ENCODE results near the gene ABCF2.

ABCF2 gene

DNA sequence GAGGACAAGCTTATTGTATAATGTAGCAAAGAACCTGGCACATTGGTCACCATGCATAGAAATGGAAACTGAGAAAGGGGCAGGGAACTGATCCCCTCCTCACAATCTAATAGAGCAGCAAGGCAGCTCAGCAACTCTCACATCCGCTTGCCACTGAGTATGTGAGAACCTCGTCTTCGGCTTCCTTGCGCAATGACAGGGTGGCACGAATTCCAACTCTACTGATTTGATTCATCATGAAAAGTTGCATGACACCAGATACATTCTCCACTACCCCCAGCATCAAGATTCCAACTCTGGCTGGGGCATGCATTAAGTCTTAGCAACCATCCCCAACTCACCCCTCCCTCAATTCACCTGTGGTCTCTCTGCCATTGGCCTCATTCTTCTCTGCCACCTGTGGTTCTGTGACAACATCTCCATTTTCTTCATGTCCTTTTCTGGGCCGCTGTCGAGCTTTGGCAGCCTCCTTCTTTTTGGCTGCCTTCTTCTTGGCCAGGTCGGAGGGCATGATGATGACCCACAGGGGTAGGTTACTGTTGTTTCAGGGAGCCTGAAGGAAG is 976 bp downstream of the ABCF2 start:
- DNase-seq (ENCODE audit: low spot score) = no peak

DNA sequence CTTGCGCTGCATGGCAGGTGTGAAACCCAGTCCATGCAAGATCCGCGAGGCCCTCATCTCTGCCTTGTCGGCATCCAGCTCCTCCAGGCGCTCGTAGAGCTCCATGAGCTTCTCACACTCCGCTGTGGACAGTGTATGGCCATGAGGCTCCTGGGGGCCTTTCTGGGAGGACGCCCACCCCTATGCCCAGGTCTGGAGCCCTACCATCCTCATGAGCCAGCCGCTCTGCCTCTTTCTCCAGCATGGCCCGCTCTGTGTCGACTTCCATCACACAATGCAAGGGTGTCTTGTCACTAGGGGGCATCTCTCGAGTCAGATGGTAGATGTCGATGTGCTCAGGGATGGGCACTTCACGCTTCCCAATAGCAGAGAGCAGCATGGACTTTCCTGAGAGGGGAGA is 3.3 kb downstream of the ABCF2 start:
- DNase-seq (ENCODE audit: low spot score) = no peak

DNA sequence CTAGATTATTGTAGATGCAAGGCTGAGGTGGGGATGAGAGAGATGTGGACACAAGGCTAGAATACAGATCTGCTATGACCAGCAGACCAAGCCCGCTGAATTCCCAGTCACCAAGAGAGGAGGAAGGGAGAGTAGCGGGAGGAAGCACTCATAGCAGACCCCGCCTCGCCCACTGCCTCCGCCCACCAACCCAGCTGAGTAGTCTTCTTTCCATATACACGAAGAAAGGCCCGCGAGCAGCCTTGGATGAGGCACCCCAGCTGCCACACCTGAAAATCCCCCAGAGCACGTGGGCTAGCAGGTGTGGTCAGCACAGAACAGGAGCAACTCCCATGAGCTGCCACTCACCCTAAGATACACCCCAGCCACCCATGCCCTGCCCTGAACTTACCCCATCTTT is 8.8 kb downstream of the ABCF2 start:
- no peak for DNase-seq (ENCODE audit: low spot score)

DNA sequence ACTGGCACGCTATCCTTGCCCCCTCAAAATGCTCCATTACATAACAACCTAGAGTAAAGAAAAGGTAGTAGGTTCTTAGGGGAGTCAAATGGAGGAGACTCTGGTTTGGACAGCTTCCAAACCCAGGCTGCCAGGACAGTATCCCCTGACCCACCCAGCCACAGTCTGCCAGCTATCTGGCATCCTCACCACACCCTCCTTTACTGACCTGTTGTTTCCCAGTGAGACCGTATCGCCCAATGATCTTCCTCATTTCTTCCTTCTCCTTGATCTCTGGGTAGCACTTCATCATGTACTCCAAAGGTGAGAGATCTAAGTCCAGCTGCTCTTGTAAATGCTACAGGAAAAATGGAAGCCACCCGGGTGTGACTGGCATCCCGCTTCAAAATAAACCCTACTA is 11.6 kb downstream of the ABCF2 start:
- no peak for DNase-seq (ENCODE audit: low spot score)

DNA sequence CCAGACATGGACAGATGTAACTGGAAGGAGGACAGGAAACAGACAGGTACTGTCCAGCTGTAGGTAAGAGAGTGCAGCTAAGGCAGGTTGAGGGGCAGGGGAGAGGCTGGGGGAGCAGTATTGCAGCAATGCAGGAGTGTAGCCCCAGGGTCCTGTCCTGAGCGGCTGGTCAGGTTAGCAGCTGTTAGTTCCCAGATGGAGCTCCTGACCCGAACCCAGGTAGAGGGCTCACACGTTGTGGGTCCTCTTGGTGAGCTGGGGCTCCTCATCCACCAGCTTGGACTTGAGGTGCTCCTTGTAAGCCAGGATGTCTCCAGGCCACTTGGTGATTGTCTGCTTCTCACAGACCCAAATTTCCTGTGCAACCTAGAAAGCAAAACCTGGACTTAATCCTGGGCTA is 13.2 kb downstream of the ABCF2 start:
- DNase-seq (ENCODE audit: low spot score) = no peak

DNA sequence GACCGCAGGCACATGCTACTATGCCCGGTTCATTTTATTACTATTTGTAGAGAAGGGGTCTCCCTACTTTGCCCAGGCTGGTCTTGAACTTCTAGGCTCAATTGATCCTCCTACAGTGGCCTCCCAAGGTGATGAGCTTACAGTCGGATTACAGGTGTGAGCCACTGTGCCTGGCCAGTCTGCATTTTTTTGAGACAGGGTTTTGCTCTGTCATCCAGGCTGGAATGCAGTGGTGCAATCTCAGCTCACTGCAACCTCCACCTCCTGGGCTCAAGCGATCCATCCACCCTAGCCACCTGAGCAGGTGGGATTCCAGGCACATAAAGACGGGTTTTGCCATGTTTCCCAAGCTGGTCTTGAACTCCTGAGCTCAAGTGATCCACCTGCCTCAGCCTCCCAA is 14.4 kb downstream of the ABCF2 start:
- no peak for DNase-seq (ENCODE audit: low spot score)

DNA sequence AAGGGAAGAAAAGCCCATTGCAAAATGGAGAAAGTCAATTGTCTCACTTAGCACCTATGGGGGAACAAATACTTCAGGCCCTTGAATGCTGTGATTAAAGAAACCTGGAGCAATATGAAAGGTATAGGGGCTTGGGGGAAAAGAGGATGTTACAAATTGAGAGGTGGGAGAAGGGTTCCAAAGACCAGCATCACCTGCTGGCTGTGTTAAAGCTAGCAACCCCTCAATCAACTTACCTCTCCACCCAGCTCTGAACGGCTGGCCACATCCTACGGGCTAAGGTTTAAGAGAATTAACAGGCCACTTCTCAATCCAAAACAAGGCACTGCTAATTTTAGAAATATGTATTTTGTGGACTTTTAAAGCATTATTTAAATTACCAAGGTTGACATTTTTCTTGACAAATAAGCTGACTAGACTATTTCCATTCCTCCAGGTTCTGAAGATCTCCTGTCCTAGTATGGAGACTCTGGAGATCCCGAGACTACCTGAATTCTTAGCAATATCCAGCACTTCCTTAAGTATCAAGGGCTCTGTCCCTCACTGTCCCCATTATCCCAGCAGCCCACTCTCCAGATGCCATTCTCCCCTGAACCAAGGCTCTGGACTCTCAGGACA is 15.7 kb downstream of the ABCF2 start:
- no peak for DNase-seq (ENCODE audit: low spot score)

DNA sequence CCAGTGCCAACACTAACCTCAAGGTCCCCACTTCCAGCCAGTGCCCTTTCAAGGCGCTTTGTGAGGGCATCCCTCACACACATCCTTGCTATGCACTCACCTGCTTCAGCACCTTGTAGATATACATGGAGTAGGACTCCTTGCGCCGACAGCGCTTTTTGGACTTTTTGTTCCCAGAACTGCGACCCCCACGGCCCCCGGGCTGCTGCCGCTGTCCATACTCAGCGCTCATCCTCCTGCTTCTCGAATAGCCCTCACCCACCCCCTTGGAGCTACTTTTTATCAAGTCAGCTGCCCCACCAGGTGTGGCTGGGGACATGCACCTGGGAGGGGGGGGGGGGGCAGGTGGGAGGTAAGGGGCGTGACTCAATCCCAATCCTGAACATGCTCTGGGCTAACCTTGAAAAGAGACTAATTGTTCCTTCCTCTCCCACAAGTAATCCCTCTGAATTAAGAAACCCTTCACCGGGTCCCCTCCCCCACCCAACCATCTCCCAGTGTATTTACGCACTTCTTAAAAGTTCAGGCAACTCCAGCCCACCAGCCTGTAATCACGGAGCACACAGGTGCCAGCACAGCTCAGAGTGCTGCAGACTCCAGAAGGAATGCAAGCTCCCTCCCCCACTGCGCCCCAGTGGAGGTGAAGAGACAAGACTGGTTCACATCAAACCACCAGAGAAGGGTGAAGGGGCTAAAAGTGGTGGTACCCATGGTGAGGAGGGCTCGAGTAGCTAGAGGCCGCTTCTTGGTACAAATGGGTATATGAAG is 16.7 kb downstream of the ABCF2 start, which contains the start of gene H2BK1:
Gene H2BK1 (minus strand): TSS at position 402 of the 768 bp plus-strand sequence. CDS start 170 bp downstream, at position 232.
- DNase-seq (ENCODE audit: low spot score) = no peak

DNA sequence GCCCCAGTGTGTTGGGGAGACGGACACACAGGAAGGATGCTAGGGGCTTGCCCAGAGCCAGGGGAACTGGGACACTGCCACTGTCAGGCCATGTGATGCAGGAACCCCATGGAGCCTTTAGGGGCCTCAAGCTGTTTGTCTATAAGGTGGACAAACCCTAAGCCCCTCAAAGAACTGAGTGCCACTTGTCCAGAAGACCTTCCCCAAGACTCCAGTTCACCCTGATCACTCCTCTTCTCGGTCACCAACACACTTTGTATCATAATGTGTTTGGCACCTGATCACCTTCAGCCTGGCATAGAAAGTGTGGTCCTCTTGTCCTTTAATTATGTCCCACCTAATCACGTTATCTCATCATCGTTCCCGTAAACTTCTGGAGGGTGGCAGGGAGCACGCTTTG is 17.4 kb downstream of the ABCF2 start:
- no peak for DNase-seq (ENCODE audit: low spot score)

DNA sequence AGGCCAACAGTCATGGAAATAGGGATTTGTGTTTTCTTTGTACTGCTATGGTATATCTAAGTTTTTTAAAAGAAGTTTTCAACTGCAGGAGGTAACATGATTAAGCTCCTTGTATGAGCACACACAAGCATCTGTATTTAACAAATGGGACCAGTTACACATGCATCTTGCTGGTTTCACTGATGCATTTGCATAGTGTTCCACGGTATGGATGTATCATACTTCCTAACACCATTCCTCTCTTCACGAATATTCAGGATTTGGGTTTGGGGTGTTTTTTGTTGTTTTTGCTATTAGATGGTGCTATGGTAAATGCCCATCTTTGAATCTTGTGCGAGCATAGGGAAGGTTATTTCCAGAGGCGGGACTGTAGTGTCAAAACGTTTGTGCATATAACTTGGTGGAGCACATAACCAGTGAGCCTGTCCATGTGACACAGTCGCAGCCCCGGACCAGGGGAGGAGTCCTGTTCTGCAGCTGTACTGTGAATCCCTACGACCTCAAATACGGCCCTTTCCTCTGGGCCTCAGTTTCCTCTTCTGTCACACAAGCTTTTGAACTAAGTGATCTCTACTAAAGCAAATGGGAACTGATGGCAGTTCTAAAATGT is 18.6 kb downstream of the ABCF2 start:
- DNase-seq (ENCODE audit: low spot score) = no peak

DNA sequence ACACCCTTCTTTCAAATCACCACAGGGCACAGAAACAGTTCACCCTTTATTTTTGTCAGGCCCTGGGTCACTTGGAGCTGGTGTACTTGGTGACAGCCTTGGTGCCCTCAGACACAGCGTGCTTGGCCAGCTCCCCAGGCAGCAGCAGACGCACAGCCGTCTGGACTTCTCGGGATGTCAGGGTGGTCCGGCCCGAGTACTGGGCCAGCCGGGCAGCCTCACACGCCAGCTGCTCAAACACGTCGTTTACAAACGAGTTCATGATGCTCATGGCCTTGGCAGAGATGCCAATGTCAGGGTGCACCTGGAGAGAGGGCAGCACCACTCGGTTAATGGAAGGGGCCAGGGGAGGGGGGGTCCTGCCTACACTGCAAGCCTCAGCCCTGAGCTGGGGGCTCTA is 19.2 kb downstream of the ABCF2 start:
- no peak for DNase-seq (ENCODE audit: low spot score)

DNA sequence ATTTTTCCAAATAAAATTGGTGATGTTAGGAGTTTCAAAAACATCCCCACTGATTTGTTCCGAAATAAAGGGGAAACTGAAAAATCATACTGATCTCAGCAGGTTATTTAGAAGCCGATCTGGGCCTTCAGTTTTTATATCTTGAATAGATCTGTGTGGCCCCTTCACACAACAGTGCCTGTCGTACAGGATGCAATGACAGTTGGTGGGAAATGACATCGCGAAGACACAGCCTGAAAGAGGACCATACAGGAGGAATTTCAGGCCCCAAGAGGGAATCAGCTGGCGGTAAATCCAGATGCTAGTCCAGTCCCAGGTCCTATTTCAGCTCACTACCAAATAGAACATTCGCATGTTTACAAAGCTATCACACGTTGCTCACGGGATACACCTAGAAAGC is 19.7 kb downstream of the ABCF2 start:
- no peak for DNase-seq (ENCODE audit: low spot score)

DNA sequence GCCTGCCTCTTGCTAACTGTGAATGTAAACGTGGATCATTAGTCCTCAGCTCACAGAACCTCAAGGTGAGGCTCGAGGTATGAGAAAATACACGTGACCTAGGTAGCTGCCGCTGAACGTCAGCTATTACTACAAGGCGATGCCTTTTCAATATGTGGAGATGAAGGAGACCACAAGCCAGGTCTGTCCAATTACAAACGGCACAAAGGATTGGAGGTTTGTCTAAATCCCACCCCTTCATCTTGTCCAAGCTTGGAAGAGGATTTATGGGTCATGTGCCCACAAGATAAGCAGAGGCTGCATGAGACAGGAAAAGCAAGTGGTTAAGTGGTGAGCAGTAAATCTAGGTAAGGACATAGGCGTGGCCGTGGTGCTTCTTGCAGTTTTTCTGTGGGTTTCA is 20.1 kb downstream of the ABCF2 start:
- no peak for DNase-seq (ENCODE audit: low spot score)

DNA sequence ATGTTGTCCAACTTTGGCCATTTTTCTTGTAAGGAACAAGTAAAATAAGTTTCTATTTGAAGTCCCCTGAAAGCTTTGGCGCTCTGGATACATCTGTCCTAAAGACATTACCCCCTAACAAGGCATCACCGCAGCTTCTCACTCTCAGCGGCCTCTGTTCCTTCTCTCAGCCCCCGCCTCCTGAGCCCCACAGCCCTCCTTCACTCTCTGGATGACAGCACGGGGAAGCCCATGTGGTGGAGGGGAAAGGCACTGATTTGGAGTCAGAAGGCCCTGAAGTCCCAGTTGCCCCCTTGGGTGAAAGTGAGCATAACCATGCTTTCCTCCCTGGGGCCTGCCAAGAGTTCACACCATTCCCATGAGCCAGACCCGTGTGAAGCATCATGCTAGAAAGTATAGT is 21.3 kb downstream of the ABCF2 start:
- DNase-seq (ENCODE audit: low spot score) = no peak

DNA sequence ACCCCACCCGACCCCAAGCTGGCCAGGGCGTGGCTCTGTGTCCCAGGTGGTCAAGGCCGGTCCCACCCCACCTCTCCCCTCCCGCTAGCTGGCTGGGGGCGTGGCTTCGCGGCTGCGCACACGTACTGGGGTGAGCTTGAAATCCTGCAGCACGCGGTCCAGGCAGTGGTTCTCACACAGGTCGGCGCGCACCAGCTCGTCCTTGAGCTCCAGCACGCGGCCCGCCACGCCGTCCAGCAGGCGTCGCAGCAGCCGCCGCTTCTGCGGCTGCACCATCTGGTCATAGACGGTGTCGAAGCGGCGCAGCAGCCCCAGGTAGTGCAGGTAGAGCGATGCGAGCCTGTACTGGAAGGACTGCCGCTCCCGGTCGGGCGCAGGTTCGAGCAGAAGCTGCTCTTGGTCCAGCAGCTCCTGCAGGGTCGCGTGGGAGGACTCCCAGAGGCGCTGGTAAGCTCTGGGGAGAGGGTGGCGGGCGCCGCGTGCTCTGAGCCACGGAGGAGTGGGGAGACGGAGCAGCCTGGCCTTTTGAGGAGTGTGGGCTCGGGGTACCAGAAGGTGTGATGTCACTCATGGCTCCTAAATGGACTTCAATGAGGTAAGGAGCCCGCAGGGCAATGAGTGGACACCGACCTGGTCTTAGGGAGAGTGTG is 22.5 kb downstream of the ABCF2 start:
- DNase-seq (ENCODE audit: low spot score) = no peak

DNA sequence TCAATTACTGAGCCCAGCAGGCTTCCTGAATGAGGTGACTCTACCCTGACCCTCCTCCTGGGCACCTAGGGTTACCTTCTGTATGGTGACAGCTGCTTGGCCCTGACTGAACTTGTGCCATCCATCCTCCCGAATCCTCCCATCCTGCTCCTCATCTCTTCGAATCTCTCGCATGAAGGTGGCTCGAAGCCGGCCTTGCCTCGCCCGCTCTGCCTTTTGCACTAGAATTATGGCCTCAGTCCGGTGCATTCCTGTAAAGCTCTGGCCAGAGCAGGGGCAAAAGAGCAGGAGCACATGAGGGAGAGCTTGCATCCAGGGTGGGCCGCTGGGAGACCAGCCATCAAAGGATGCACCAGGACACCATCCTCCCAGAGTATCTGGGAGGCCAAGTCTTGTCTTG is 24.2 kb downstream of the ABCF2 start:
- DNase-seq (ENCODE audit: low spot score) = no peak

DNA sequence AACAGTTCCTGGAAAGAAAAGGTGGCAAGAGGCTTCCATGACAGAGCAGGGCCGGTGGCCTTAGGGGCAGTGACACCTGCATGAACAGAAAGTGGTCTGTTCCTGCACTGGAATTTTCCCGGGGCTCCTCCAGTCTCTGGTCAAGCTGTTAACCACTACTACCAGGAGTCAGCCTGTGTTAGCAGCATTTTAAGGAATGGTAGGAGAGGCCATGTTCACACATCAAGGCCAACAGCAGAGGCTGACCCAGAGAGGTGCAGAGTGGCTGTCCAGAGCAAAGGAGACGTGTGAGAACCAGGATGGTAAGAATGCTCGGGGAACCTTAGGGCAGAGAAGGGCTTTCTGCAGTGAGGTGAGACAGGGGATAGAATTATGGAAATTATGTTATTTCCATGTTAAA is 25.3 kb downstream of the ABCF2 start:
- no peak for DNase-seq (ENCODE audit: low spot score)

DNA sequence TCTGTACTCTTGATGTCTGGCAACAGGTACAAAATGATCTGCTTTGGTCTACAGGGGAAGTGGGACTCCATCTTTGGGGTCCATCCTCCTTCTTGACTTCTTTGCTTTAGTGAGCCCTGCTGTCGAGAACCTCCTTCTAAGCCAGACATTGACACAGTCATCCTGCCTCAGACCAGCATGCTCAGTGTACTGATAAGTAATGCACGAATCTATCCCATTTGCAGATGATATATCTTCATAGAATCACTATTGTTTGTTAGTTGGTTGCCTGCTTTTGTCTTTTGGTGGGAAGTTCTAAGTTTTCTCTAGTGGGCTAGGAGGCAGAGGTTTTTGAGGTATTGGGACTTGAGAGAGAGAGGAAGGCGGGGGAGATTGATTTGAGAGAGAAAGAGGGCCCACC is 25.7 kb downstream of the ABCF2 start:
- DNase-seq (ENCODE audit: low spot score) = no peak

DNA sequence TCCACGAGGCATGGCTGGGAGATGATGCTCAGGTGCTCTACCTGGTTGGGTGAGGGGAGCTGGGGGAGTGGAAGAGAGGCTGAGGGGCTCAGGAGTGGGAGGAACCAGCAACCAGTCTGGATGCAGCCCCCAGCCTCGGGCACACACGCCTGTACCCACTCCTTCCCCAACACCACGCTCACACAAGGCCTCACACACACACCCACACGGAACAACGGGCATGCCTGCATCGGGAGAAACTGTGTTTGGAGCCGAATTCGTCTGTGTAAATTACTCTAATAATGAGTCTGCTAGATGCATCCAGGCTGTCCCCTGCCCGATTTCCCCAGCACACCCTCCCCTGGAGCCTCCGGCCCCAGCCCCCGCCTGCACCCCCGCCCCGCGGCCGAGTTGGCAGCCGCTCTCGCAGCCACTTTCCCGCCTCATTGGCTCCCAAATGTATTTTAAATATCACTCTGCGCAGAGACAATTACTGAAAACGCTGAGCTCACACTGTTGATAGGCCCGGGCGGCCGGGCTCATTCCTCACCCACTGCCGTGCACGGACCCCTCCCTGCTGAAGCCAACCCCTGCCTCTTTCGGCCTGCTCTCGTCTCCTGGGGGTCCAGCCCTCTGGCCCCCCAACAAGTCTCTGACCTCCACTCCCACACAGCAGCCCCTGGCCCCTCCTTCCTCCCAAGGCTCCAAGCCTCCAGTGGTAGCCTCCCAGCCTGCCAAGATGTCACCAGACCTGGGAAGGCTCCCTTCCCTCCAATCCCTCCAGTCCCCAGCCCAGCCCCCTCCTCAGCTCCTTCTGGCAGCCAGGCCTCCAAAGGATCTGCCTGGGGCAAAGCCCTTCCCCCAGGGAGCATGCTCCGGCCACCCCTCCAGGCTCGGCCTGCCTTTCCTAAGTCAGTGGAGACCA is 27.8 kb downstream of the ABCF2 start:
- DNase-seq (ENCODE audit: low spot score) = no peak

DNA sequence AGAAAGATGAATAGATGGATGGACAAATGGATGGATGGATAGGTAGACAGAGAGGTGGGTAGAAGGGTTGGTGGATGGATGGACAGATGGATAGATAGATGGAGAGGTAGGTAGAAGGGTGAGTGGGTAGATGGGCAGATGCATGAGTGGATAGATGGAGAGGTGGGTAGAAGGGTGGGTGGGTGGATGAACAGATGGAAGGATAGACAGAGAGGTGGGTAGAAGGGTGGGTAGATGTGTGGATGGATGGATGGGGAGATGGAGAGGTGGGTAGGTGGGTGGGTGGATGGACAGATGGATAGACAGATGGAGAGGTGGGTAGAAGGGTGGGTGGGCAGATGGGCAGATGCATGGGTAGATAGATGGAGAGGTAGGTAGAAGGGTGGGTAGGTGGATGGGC is 29.1 kb downstream of the ABCF2 start:
- no peak for DNase-seq (ENCODE audit: low spot score)

DNA sequence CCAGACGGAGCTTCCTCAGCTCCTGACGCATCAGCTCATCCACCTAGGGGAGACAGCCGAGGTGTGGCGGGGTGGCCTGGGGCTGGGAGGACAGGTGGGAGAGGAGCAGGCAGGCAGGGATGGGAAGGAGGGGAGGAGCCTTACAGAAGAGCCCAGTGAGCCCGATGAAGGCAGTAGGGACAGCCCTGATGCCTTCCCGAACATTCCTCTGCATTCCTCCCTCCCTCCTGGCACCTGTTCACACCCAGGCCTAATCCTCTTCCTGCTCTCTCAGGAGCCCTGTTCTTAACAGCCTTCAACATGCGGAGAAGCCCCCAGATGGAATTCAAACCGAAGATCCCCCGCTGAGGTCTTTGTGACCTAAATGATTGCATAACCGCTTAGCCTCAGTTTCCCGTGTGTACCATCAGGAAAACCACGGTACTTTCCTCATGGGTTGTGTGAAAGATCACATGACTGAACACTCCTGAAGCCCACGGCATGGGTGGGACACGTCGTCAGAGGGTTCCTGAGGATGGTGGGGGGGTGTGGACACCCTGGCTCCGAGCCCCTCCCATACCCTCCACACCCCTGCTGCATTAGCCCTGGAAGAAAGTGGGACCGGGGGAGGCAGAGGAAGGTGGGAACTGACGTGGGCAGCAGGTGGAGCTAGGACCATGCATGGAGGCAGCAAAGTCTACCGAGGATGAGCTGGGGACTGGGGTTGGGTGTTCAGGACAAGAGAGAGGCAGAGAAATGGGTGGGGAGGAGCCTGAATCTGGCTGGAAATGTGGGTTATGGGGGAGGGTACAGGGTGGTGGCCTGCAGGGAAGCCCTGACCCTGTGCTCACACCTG is 31.2 kb downstream of the ABCF2 start:
- DNase-seq (ENCODE audit: low spot score) = no peak

All from AG08395 (cell line).